Measurements from ENCODE around the gene C14orf132.

The C14orf132 gene

DNA sequence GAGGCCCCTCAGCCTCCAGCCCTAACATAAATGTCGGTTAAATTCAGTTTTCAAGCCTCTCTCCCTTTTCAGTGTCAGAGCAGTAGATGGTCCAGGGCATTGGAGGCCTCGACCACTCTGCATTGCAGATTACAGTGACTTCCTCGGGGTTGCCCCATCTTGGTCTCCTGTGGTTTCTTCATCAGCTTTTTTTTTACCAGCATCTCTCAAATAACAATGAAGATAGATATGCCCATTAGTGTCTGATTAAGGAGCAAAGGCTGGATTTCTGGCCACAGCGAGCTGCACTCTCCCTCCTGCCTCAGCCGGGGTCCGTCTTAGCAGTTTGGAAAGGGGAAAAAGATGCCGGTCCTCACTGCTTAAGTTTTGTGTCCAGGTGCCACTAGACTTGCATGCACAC, 49.7 kb downstream of the C14orf132 start:
- no peak for DNase-seq (ENCODE audit: low read depth)
- H3K4me3 ChIP-seq (ENCODE audit: low read length): no peak overlapping the region
- TF ChIP-seq, protein P1, sequence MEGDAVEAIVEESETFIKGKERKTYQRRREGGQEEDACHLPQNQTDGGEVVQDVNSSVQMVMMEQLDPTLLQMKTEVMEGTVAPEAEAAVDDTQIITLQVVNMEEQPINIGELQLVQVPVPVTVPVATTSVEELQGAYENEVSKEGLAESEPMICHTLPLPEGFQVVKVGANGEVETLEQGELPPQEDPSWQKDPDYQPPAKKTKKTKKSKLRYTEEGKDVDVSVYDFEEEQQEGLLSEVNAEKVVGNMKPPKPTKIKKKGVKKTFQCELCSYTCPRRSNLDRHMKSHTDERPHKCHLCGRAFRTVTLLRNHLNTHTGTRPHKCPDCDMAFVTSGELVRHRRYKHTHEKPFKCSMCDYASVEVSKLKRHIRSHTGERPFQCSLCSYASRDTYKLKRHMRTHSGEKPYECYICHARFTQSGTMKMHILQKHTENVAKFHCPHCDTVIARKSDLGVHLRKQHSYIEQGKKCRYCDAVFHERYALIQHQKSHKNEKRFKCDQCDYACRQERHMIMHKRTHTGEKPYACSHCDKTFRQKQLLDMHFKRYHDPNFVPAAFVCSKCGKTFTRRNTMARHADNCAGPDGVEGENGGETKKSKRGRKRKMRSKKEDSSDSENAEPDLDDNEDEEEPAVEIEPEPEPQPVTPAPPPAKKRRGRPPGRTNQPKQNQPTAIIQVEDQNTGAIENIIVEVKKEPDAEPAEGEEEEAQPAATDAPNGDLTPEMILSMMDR (conservative IDR thresholded peaks at IDR 0.05; ENCODE audit: low read length): no peak

- no peak overlapping the region for H3K4me3 ChIP-seq (ENCODE audit: low read length)
- no peak for DNase-seq (ENCODE audit: low read depth)
- TF ChIP-seq, protein P1 (conservative IDR thresholded peaks at IDR 0.05; ENCODE audit: low read length): no peak
These were observed 50.2 kb downstream of the C14orf132 start for GRCh38 chr14:96089401-96089800.

GRCh38 chr14:96090441-96091148, 51.4 kb downstream of the C14orf132 start:
- peak; percentile 80 for DNase-seq (ENCODE audit: low read depth)
- TF ChIP-seq, protein P1 (conservative IDR thresholded peaks at IDR 0.05; ENCODE audit: low read length): peak; percentile 39
- no peak overlapping the region for H3K4me3 ChIP-seq (ENCODE audit: low read length)

GRCh38 chr14:96091149-96091693, 52.1 kb downstream of the C14orf132 start:
- no peak for DNase-seq (ENCODE audit: low read depth)
- no peak overlapping the region for H3K4me3 ChIP-seq (ENCODE audit: low read length)
- TF ChIP-seq, protein P1 (conservative IDR thresholded peaks at IDR 0.05; ENCODE audit: low read length): no peak

DNA sequence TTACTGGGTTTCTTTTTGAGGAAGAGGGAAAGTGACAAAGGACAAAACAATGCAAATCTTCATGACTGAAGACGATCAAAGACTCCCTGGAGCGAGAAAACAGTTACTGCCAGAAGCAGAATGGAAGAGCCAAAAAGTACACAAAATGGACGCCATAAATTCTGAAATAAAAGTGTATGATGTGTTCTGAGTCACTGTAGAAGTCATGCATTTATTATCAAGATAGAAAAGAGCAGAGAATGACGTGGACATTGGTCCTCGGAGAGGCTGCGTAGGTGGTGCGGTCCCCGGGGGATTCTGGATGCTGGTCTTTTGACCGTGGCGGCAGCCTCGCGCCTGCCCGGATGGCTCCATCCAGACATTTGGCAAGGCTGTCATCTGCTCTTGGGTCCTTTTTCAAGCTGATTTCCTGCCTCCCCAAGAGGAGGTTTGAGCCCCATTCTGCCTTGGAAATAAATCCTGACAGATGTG, 52.8 kb downstream of the C14orf132 start:
- TF ChIP-seq, protein P1 (conservative IDR thresholded peaks at IDR 0.05; ENCODE audit: low read length): no peak
- no peak for DNase-seq (ENCODE audit: low read depth)
- no peak overlapping the region for H3K4me3 ChIP-seq (ENCODE audit: low read length)

- no peak for DNase-seq (ENCODE audit: low read depth)
- no peak overlapping the region for H3K4me3 ChIP-seq (ENCODE audit: low read length)
- TF ChIP-seq, protein P1 (conservative IDR thresholded peaks at IDR 0.05; ENCODE audit: low read length): no peak
These were observed 53.8 kb downstream of the C14orf132 start for GRCh38 chr14:96092936-96093335.

DNA sequence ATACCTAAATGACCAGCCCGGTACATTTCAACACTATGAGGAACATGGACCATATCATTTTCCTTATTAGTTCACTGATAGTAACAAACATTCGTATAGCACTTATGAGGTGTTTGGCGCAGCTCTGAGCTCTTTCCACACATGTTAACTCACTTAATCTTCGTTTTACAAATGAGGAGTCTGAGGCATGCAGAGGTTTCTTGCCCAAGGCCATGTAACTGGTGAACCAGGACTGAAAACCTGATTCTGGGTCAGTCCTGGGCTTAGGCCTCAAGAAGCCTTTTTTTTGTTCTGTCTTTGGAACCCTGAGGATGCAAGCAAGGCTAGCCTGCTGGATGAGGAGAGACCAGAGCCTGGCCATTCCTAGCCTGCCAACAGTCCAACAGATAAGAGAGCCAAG, 55.0 kb downstream of the C14orf132 start:
- TF ChIP-seq, protein P1 (conservative IDR thresholded peaks at IDR 0.05; ENCODE audit: low read length): no peak
- no peak for DNase-seq (ENCODE audit: low read depth)
- H3K4me3 ChIP-seq (ENCODE audit: low read length): no peak overlapping the region
